Dedifferentiated amniotic fluid mesenchymal stem cell (primary cell): Measurements from ENCODE around the gene OPCML.
A peak's percentile ranks its signal among the peaks of the same experiment; 100 is the strongest.

Source experiments
- DNase-seq: peaks from one replicate; pipeline ENCODE4 v3.0.0-alpha.2; 2016; ENCODE audit errors: extremely low spot score

Gene OPCML

DNA sequence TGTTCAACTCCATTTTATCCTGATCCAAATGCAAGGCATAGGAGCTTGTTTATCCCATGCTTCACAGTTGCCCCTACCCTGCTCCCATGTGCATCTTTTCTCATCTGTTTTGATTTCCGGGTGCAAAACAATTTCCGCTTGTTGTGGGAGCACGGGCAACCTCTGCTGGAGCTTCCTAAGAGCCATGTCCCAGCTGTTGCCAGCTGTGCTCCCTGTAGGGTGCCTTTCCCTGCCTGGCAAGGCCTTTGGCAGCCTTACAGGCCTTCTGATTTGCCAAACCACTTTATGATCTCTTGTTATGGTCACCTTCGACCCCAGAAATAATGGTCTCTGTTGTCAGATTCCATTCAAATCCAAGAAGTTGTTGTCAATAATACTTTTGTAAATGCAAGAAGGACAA is 1038.5 kb downstream of the OPCML start:
- no peak for DNase-seq

DNA sequence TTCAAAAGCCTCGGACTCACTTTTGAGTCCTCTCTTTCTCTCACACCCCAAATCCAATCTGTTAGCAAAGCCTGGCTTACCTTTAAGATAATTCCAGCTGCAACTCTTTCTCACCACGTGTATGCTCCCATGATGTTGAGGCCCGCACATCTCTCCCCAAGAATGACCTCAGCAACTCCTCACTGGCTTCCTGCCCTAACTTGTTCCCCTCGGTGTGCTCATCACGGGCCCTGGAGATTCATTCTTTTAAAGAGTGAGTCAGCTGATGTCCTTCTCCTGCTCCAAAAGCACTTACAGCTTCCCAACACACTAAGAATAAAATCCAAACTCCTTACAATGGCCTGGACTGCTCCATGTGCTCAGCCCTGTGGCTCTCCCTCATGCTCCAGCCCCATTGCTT is 1041.3 kb downstream of the OPCML start:
- no peak for DNase-seq

DNA sequence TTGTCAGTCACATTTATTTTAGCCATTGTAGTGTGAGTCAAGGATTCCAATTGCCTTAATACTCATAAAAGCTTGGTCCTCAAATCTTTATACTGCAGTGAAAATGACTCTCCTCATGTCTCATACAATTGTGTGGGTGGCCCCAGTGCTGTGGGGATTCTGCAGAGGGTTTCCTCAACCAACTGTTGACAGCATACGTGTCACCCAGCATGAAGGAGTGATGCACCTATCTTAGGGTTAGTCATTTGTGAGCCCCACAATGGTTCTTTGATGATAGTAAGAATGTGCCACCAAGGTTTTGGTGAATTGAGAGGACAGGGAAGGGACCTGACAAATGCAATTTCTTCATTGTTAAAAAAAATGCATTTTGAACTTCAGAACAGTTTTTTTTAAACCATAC is 1046.2 kb downstream of the OPCML start:
- DNase-seq: no peak

DNA sequence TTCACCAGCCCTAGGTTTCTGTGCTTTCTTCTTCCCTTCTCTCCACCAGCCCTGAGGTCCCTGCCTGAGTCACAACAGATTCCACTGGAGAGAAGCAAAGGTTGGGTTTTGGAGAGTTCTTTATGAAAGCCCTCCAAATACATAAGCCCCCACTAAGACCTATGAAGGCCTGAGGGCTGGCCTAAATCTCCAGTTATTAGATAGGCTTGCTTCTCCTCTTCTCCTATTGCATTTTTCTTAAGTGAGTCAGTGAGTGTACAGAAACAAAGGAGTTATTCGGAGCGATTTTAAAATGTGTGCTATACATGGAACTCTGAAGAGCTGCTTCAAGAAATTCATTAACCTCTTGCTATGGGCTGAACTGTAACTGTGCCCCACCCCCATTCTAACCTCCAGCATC is 1057.3 kb downstream of the OPCML start:
- peak; percentile 31 for DNase-seq

DNA sequence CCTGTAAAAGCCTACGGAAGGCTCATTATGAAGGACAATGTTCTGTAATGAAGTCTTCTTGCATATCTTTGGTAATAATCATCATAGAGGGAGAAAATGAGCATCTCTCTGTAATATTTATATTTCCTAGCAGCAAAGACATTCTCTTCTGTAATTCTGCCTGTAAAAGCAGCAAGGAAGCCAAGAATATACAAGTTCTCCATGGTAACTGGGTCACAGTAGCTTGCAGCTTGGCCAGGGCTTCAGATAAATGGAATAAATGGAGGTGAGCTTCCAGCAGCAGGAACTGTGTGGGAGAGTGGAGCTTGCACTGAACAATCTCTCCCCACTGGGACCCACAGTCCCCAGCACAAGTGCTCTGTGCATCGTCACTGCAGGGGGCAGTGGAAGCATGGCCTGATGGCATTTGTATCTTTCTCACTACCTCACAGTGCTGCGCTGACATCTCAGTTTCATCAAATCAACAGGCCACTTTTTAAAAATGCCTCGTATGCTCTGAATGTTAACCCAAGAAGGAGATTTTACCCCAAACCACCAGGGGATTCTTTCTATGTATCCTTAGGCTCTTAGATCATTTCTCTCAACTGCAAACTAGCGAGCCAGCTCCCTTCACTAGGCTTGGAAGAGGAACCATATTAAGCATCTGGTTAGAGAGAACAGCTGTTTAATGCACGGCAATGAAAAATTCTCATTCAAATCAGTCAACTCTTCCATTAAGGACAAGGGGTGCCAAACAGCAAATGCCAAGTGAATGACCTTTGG is 1059.7 kb downstream of the OPCML start:
- DNase-seq: peak; percentile 17

DNA sequence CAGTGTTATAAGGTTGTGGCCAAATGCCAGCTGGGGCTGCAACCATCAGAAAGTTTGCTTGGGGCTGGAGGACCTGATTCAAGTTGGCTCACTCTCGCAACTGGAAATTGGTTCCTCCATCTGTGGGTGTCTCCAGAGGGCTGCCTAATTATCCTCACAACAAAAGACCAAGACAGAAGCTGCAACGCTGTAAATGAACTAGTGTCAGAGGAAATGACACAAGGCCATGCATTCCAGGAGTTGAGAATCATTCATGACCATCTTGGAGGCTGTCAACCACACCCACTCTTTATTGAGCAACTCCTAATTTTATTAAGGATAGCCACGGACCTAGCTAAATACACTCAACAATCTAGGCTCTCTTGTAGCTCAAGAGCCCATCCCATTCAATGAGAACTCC is 1060.8 kb downstream of the OPCML start:
- no peak for DNase-seq

DNA sequence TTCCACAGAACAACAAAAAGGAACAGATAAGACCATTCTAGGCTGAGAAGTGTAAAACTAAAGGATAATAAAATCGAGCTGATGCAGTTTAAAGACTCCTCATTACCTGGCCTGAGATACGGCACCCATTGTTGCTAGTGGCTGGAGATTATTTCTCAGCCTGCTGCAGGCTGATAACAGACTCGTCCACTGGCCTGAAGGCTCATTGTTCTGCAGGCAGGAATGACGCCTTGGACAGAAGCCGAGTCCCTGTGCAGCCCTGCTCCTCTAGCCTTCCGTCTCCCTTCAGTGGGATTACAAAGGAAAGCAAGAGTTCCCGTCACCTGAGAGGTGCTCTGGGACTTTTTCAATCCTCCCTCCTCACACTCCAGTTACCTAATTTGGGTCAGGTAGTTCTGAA is 1065.3 kb downstream of the OPCML start:
- DNase-seq: no peak

DNA sequence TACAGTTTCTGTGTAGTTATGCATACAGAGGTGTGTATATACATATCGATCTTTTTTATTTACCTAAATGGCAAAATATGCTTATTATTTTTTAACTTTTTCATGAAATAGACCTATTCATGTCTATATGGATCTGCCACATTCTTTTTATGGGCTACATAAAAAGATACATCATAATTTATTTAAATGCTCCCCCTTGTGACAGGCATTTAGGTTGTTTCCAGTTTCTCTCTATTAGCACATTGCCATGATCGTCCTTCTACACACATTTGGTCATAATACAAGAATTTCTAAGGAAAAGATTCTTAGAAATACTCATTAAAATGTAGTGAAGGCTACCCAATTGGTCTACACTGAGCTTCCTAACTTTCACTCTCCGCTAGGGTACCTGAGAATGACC is 1067.4 kb downstream of the OPCML start:
- no peak for DNase-seq

DNA sequence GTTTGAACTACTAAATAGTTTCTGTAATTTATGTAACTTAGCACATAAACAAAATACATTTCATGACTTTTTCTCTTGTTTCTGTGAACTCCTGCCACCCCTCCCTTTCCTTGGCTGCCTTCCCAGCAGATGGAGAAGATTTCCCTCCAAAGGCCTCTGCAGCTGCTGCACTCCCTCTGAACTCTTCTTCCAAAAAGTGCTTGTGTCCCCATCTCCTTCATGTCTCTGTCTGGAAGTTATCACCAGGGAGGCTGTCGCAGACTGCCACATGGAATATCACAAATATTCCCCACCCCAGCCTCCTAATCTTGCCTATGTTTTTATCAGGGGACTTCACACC is 1068.3 kb downstream of the OPCML start:
- DNase-seq: peak; percentile 62

DNA sequence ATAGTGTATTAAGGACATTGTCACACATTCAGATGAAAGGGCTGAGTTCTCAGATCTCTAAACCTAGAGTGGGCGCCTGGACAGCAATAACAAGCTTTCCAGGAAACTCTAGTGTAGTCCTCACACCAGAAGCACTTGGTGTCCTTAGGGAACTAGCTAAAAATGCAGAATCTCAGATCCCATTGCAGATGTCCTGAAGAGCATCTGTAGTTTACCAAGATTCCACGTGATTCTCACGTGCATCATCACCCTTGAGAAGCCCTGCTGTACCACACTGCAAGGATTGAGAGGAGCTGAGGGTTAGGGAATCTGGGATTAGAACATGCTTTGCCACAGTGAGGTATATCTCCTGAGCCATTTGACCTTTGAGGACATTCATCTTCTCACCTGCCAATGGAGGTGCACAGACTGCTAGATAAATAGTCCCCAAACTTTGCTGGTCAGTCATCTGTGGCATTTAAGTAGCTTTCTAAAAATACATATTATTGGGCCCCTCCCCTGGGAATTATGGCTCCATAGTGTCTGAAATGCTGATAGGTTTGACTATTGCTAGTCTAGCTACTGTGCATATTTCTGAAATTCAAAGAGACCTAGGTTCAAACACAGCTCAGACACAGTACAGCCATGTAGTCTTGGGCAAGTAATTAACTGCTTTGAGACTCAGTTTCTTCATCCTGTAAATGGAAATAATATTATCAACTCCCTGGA is 1068.9 kb downstream of the OPCML start:
- DNase-seq: no peak

DNA sequence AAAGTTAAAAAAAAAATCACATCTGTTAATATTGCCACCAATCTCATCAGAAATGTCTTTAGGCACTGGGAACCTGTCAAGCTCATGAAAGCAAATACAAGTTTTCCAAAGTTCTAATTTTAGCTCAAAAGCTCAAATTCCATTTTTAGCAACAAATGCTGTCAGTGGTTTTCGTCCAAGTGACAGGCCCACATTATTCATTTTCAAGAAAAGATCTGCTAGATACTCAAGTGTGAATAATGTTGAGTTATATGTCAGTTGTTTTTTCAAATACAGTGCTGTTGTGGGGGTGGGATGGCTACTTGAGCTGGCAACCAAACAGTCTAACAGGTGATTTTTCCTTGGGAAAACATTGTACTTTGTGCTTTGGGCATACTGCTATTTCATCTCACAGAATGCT is 1072.6 kb downstream of the OPCML start:
- DNase-seq: no peak

DNA sequence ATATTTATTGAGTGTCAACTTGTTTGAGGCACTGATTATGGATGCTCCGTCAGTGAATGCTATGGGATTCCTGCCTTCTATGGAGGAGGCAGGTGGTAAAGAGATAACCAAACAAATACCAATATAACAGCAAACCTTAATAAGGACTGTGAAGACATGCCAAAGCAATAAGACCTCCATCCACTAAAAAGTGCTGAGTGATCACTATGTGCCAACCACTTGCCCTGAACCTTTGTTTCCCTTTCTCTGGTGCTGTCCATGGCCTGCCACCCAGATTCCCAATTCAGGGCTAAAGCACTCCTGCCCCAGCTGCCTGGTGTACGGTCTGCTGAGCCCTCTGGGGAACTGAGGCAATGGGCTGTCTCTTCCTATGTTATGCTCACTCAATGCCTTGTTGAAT is 1074.9 kb downstream of the OPCML start:
- DNase-seq: no peak

DNA sequence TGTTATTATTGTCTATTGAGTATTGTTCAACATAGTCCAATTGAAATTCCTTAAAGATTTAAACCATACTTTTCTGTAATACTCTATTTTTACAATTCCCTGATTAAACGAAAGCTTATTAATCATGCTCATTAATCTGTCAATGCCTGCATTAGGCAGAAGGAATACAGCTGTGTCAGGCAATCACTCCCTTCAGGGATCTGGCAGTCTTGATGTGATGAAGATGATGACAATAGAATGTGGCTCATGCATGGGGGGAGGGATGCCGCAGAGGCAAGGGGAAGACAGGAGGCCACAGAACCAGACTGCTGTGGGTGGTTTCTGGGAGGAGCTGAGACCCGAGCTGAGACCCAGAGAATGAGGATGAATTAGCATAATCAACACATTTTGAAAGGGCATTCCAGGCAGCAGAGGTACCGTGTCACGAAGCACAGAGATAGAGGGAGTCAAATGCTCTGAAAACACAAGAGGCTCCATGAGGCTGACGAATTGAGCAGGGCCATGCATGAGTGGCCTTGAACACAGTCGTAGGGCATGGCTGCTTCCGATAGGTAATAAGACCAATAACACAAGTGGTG is 1075.5 kb downstream of the OPCML start:
- DNase-seq: no peak

DNA sequence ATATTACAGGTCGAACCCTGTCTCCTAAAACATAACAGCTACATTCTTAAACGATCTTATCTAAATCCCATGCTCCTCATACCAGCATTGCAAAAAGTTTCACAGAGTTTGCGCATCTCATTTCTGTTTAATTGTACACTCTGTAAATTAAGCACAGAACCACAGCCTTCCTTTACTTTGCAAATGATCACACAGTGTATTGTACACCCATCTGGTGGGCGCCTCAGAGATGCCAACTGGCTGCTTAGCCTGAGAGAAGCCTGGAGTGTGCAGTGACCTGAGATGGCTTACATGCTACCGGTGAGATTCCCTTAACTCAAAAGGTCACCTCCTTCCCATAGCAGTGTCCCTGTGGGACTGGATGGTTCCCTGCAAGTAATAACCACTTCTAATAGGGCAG is 1077.3 kb downstream of the OPCML start:
- no peak for DNase-seq

DNA sequence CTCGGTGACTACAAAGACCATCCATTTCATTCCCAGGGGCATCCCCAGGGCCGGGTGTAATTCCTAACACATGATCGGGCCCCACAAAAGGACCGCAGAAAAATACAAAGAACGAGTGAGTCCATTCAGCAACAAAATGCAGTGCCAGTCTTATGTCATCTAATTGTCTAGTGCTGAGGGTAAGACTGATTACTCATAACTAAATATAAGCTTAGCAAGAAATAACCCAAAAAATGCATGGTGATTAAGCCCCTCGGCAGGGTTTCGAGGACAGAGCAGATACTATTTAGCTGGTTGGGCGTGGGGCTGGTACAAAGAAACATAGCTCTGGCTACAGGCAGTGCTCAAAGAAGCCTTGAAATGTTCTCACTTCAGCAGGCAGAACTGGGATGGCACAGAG is 1078.9 kb downstream of the OPCML start:
- DNase-seq: no peak

DNA sequence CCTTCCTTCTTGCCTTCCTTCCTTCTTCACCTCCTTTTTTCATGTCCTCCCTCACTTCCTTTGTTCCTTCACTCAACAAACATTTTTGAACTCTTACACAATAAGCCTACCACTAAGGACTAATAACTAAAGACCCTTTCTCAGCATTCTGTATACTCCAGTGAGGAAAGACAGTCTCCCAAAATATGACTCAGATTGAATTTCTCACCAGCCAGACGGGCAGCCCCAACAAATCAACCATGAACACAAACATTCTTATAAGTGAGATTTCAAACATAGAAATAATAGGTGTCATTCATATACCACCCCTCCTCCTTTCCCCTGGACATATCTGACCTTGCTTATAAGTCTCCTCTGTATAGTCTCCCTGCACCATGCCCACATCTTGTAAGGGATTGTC is 1079.7 kb downstream of the OPCML start:
- no peak for DNase-seq

DNA sequence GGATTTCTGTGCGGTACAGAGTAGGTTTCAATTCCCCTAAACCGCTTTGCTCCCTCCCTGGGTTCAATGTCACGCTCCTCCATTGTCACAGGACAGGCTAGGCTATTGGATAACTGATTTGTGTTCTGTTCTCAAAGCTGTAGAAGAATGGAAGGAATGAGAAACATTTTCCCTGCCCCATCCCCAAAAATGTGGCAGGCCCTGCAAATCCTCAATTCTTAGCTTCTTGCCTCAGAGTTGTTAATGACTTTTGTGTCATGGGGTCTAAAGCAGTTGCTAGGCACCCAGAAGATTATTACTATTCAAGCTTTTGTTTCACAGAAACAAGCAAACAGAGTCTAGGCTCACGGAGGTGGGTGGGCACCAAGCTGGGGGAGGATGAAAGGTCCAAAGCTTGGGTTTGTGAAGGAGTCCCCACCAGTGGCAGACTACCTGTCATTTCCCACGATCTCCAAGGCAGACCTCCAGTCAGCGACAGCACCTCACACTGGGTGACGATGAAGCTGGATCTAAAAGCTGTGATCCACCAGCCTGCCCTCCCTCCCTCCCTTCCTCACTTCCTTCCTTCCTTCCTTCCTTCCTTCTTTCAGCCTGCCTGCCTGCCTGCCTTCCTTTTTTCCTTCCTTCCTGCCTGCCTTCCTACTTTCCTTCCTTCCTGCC is 1080.2 kb downstream of the OPCML start:
- no peak for DNase-seq

DNA sequence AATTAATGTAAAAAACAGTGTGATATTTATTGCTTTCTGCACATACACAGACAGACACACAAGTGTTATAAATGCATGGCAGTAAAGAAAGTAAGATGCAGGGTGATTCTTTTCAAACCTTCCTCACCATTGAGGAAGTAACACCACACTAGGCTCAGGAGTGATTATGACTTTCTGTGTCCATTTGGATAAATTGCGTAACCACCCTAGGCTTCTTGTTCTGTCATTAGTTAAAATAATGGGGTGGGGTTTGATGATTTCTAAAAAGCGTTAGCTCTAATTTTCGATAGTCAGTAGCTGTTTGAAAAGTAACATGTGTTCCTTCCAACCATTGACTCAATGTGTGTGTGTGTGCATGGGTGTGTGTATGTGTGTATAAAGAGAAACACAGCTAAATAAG is 1081.7 kb downstream of the OPCML start:
- DNase-seq: no peak

DNA sequence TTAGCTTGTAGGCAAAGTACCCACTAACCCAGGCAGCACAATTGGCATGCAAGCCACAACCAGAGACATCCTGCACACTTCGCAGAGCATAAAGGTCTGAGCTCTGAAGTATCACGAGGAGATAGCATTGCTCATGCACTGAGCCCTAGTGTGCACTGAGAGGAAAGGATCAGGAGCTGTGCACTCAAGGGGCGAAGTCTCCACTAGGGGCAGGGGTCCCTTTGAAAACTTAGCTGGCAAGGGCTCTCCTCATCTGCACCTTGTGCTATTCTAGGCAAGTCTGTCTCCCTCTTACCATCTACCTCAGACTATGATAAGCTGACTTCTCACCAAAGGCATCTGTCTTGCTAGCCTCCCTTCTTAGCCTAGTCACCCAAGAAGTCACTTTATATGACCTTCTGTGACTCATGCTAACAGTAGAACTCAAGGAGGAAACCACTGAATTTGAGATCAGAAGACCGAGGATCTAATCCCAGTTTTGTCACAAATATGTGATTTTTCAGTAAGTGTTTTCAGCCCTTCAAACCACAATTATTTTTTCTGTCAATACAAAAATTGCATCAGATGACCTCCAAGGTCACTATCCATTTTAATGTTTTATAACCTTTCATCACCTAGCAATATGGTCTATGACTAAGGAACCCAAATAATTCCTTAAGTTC is 1083.8 kb downstream of the OPCML start:
- DNase-seq: no peak

DNA sequence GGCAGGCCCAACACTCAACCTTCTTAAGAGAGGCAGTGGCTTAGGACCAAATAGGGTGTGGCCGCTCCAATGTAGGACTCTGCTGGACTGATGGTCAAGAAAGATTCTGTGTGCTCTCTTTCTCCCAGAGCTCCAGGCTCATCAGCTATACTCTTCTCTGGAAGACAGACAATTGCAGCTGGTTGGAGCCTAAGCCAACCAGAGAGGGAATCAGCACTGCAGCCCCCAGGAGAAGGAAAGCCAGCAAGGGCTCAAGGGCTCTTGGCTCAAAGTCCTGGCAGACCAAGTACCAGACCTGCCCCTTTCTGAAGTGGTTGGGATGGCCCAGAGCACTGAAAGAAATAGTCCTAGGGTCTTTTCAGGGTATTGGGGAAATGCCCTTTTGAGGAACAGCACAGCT is 1084.5 kb downstream of the OPCML start:
- DNase-seq: no peak

DNA sequence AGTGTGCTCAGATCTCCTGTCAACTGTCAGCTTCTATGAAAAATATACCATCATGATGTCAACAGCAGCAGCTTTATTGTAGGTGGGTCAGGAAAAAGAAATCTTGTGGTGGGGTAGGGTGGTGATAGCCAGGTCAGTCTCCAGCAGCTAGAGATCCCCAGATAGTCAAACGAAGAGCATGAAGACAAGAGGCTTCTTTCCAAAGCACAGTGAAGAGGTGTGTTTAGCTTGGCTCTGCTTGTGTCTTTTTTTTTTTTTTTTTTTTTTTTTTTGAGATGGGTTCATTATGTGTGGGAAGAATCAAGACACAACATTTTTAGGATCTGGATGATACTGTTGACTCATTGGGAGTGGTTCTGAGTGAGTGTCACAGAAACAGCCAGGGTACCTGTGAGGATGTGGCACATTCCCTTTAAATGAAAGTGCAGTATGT is 1086.4 kb downstream of the OPCML start:
- DNase-seq: no peak

DNA sequence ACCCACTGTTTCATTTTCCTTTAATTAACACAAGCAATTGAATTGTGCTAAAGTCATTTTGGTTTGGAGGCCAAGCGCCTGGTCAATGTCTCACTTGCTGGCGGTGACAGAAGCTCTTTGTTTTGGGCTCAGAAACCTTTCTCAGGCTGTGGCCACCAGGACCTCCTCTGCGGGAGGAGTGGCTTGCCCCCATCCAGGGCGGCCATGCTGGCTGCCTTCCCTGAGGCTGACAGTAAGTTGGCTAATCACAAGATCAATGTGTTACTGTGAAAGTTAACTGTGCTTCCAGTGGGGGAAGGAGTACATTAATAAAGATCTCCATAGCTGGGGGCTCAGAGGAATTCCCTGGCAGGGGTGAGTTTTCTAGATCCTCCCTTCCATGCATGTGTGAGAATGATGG is 1087.4 kb downstream of the OPCML start:
- no peak for DNase-seq
